Measurements from ENCODE around the gene RSBN1.

RSBN1 gene

GRCh38 chr1:113784104-113784779 lies 28.0 kb downstream of the RSBN1 start:
- no peak for TF ChIP-seq CTCF (IDR thresholded peaks at IDR 0.05; ENCODE audit: control insufficient read depth, insufficient read depth, low read depth, low read length, missing control alignments)
- no peak overlapping the region for H3K4me3 ChIP-seq (ENCODE audit: control insufficient read depth, low read depth, low read length)
- no peak for DNase-seq (ENCODE audit: low read depth)

GRCh38 chr1:113783254-113784103 lies 28.8 kb downstream of the RSBN1 start:
- TF ChIP-seq CTCF (IDR thresholded peaks at IDR 0.05; ENCODE audit: control insufficient read depth, insufficient read depth, low read depth, low read length, missing control alignments): no peak
- DNase-seq (ENCODE audit: low read depth): no peak
- no peak overlapping the region for H3K4me3 ChIP-seq (ENCODE audit: control insufficient read depth, low read depth, low read length)

GRCh38 chr1:113782406-113782805 lies 29.9 kb downstream of the RSBN1 start:
- DNase-seq (ENCODE audit: low read depth): no peak
- H3K4me3 ChIP-seq (ENCODE audit: control insufficient read depth, low read depth, low read length): no peak overlapping the region
- TF ChIP-seq CTCF (IDR thresholded peaks at IDR 0.05; ENCODE audit: control insufficient read depth, insufficient read depth, low read depth, low read length, missing control alignments): no peak

GRCh38 chr1:113780374-113781146 lies 31.7 kb downstream of the RSBN1 start:
- TF ChIP-seq CTCF (IDR thresholded peaks at IDR 0.05; ENCODE audit: control insufficient read depth, insufficient read depth, low read depth, low read length, missing control alignments): no peak
- no peak overlapping the region for H3K4me3 ChIP-seq (ENCODE audit: control insufficient read depth, low read depth, low read length)
- no peak for DNase-seq (ENCODE audit: low read depth)

- TF ChIP-seq CTCF (IDR thresholded peaks at IDR 0.05; ENCODE audit: control insufficient read depth, insufficient read depth, low read depth, low read length, missing control alignments): no peak
- DNase-seq (ENCODE audit: low read depth): no peak
- no peak overlapping the region for H3K4me3 ChIP-seq (ENCODE audit: control insufficient read depth, low read depth, low read length)
Measured at GRCh38 chr1:113779542-113779941, 32.7 kb downstream of the RSBN1 start.

GRCh38 chr1:113777561-113777960 lies 34.7 kb downstream of the RSBN1 start:
- DNase-seq (ENCODE audit: low read depth): no peak
- no peak for TF ChIP-seq CTCF (IDR thresholded peaks at IDR 0.05; ENCODE audit: control insufficient read depth, insufficient read depth, low read depth, low read length, missing control alignments)
- no peak overlapping the region for H3K4me3 ChIP-seq (ENCODE audit: control insufficient read depth, low read depth, low read length)

Data from AG09309 (cell line).